GM21619 (cell line): Measurements from ENCODE around the gene DPY19L3.
A peak's percentile ranks its signal among the peaks of the same experiment; 100 is the strongest.
"Not testable (repeated sequence)": the region's sequence is repeated elsewhere in the genome, so short reads cannot be mapped to it uniquely, and the experiment has no call there.

Source experiments
- ATAC-seq: cut with Tn5 transposase; IDR thresholded peaks from one replicate; pipeline ENCODE4 v1.9.1; 2021; ENCODE audit not compliant: unreplicated experiment

DPY19L3 gene

DNA sequence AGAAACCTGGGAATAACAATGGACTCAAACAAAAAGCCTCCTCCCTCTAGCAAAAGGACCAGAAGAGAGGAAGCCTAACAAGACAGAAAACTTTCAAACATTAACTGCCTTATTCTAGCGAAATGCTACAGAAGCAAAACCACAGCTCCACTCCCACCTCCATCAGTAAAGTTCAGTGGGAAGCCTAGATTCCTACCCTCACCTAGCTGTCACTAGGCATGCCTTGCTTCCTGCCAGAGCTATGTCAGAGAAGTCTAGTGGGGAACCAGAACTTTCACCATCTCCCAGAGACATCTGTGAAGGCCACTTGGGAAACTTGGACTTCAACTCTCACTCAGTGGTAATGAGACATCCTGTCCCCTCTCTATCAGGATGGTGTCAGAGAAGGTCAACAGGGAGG is 37.1 kb downstream of the DPY19L3 start:
- ATAC-seq: no peak

- ATAC-seq: not testable (repeated sequence)
Measured at GRCh38 chr19:32447534-32447933, 42.0 kb downstream of the DPY19L3 start.

GRCh38 chr19:32448026-32448425 is 42.5 kb downstream of the DPY19L3 start:
- ATAC-seq: no peak

GRCh38 chr19:32450217-32450616 is 44.6 kb downstream of the DPY19L3 start:
- ATAC-seq: no peak

DNA sequence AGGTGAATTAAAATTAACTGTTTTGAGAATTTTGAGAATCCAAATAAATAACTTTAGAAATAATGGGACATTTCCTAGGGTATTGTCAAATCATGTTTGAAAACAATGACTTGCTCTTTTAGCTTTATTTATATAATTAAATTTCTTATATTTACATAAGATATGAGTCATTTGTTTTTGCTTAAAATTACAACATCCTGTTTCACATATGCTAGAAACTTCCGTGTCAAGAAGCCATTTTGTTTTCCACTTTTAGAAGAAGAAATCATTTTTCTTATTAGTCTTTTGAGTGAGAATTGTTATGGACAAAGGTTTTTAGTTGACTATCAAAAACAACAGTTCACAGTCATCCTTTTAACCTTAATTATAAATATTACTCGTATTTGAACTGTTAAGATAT is 48.2 kb downstream of the DPY19L3 start:
- ATAC-seq: no peak

- ATAC-seq: no peak
Measured at GRCh38 chr19:32456406-32456805, 50.8 kb downstream of the DPY19L3 start.

DNA sequence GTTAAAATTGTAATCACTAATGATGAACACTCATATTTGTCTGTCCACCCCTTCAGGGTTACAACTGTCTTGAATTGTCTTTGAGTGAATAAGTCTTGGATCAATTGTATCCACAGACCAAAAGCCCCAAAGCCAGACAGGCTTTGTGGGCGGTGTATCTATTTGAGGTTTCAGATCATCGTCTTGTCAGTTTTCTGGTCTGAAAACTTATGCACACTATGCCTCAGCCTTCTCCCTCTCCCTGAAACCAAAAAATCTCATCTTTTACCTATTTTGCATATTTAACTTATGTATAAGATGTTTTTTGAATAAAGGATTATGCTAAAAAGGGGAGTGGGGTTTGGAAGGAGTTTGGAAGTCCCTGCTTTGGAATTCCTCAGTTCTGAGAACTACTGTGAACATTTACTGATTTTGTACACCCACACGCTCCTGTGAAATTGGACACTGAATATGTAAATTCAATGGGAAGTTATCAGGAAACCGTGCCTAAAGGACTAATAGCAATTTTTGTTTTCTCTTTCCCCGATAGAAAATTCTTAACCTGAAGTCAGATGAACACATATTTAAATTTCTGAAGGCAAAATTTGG is 52.1 kb downstream of the DPY19L3 start:
- ATAC-seq: no peak

DNA sequence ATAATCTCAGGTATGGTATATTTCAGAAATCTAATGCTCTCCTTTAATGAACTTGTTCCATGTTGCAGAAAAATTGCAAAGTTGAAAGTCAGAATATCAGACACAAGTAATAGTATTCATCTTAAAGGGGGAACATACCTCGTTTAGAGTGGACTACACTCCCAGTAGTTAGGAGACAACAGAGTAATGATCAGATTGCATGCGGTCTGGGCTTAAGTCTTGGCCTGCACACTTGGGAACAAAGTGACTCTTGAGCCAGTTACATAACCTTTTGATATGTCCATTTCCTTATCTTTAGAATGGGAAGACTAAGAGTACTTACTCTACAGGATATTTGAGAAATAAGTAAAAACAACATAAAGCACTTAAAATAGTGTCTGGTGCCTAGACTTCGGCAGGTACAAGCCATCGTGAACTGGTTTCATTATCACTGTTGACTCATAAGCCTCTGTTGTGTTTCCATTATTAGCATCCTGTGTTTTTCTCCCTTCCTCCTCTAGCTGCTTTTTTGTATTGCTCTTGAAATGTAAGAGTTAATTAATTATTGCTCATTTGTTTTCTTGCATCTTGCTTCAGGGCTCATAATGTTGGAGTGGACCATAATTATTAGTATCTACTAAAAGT is 53.0 kb downstream of the DPY19L3 start:
- peak; percentile 94 for ATAC-seq

- ATAC-seq: no peak
Measured at GRCh38 chr19:32459204-32459865, 53.8 kb downstream of the DPY19L3 start.

DNA sequence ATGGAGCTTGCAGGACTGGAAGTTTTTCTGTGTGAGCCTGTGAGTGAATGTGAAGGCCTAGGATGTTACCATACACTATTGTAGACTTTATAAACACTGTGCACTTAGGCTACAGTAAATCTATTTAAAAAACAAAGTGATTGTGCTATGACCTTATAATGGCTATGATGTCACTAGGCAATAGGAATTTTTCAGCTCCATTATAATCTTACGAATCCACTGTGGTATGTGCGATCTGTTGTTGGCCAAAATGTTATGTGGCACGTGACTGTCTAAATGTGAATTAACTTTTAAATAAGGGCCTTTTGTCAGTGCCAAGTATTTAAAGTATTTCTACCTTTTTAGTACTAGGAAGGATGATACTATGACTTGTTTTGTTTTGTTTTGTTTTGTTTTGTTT is 54.9 kb downstream of the DPY19L3 start:
- ATAC-seq: no peak

DNA sequence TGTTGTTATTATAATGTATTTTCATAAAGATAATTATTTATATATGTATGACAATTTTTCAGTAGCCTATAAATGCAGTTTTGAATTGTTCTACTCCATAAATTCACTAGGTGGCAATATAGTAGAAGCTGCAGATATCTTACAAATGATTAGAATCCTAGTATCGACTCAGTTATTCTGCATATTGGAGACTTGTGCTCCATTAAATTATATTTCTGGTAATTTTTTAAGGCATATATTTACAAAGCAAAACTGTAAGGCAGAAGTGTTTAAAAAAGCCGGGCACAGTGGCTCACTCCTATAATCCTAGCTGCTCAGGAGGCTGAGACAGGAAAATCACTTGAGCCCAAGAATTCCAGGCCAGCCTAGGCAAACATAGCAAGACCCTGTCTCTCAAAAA is 58.7 kb downstream of the DPY19L3 start:
- no peak for ATAC-seq

- no peak for ATAC-seq
Measured at GRCh38 chr19:32465176-32465575, 59.6 kb downstream of the DPY19L3 start.

GRCh38 chr19:32469795-32470194 is 64.2 kb downstream of the DPY19L3 start:
- ATAC-seq: no peak

GRCh38 chr19:32471095-32471494 is 65.5 kb downstream of the DPY19L3 start:
- no peak for ATAC-seq

DNA sequence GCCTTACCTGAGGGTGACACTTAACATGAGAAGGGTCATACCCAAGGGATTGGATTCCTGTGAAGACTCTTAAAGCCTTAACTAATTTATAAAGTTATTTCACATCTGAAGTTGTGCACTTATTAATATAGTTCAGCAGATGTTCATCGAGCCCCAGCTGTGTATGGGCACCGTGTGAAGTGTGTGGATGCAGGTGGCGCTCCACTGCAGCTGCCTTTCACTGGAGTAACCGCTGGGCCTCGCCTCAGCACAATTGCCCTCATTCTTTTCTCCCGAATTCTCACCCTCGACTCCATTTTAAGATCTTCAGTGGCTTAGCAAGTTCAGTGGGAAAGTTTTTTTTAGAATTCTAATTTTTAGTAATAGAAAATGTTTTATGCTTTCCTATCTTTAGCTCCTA is 66.2 kb downstream of the DPY19L3 start:
- ATAC-seq: no peak

DNA sequence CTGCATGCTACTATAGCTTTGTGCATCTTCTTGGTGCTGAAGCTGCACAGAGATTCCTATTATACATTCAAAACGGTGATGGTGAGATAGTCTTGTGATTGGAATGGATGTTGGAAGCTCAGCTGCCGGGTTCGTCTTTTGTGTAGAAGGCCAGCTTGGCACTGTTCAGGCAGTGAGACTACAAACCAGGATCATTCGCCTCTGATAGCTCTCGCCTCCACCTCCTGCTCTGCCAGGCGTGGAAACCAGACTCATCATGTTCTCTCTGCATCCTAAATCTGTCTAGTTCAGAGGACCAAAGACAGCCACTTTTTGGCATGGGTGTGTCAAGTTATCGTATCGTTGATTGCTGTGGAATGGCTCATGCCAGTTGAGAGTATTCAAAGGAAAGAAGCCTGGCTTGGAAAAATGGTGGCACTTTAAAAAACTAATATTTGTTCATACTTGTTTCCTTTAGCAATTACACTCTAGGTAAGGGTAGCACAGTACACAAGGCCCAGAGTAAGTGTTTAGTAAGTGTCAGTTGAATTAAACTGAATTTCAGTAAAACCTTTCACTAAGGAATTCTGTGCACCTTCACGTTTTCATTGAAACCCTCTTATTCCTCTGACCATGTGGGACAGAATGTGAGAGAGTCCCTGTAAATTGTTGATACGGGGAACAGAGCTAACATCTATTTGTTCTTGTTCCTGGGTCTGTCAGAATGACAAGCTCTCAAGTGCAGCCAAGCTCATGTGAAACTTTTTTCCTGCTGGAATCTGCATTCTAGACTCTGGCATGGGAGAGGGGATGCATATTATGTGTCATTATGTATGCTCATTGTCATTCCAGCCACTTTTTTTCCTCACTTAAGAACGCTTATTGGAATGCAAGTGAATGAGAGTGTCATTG is 69.8 kb downstream of the DPY19L3 start:
- no peak for ATAC-seq

GRCh38 chr19:32476032-32476350 is 70.4 kb downstream of the DPY19L3 start:
- ATAC-seq: no peak

GRCh38 chr19:32480321-32480720 is 74.8 kb downstream of the DPY19L3 start:
- no peak for ATAC-seq

- no peak for ATAC-seq
Measured at GRCh38 chr19:32483574-32483973, 78.0 kb downstream of the DPY19L3 start.

GRCh38 chr19:32489971-32490370 is 84.4 kb downstream of the DPY19L3 start:
- ATAC-seq: no peak

- ATAC-seq: no peak
Measured at GRCh38 chr19:32497391-32497790, 91.8 kb downstream of the DPY19L3 start.
